CD14-positive monocyte (primary cell): ENCODE data around the gene NRDE2. TPM values are rescaled to one million over a fixed set of nuclear protein-coding genes. Genes with fewer than 3 reads are reported as not detected.

ENCODE experiments used
- DNase-seq, 3 donors: peaks; one replicate each; pipeline ENCODE4 v3.0.0-alpha.2; 2011 to 2022
- H2AFZ ChIP-seq: 2 replicates; pipeline ENCODE4 v1.6.0; 2012; ENCODE audit warnings: mild to moderate bottlenecking, low read depth, low read length, inconsistent platforms; ENCODE audit not compliant: insufficient read depth, poor library complexity, severe bottlenecking
- H3K27ac ChIP-seq, 2 donors: 1 replicate in 1 of 2; 2 replicates in 1 of 2; pipeline ENCODE4 v1.5.1; 2012 to 2013; ENCODE audit warnings: low read length in 2 of 2, control low read depth in 1 of 2, inconsistent platforms in 1 of 2, low read depth in 1 of 2, mild to moderate bottlenecking in 1 of 2
- H3K27me3 ChIP-seq, 2 donors: one replicate each; pipeline versions ENCODE4 v1.6.0 to v1.6.1; 2011 to 2013; ENCODE audit warnings: low read length in 2 of 2; ENCODE audit not compliant: control insufficient read depth in 2 of 2, insufficient read depth in 2 of 2
- H3K36me3 ChIP-seq, 2 donors: replicated peaks in 1 of 2; 1 replicate in 1 of 2; 2 replicates in 1 of 2; pipeline versions ENCODE4 v1.5.1 to v1.6.1; 2012 to 2013; ENCODE audit warnings: low read length in 2 of 2, control low read depth in 1 of 2, inconsistent platforms in 1 of 2, mild to moderate bottlenecking in 1 of 2; ENCODE audit not compliant: insufficient read depth in 2 of 2, control insufficient read depth in 1 of 2
- H3K4me1 ChIP-seq, 2 donors: 1 replicate in 1 of 2; 2 replicates in 1 of 2; pipeline versions ENCODE4 v1.5.1 to v1.6.1; 2012 to 2013; ENCODE audit warnings: low read length in 2 of 2, control low read depth in 1 of 2, inconsistent platforms in 1 of 2, mild to moderate bottlenecking in 1 of 2, moderate library complexity in 1 of 2; ENCODE audit not compliant: insufficient read depth in 2 of 2, control insufficient read depth in 1 of 2
- H3K4me2 ChIP-seq: replicated peaks from 2 replicates; pipeline ENCODE3; 2012; ENCODE audit warnings: low read length, moderate library complexity, mild to moderate bottlenecking; ENCODE audit not compliant: poor library complexity, severe bottlenecking; ENCODE audit errors: extremely low read depth
- H3K4me3 ChIP-seq, 3 experiments: fragments of 200-600 bp in 1 of 3; sonication (generic) in 1 of 3; replicated peaks in 1 of 3; 1 replicate in 2 of 3; 2 replicates in 1 of 3; pipeline ENCODE4 v1.5.1; 2011 to 2013; ENCODE audit warnings: low read length in 3 of 3, mild to moderate bottlenecking in 3 of 3, control low read depth in 2 of 3, low read depth in 2 of 3, inconsistent platforms in 1 of 3, moderate library complexity in 1 of 3
- H3K79me2 ChIP-seq: 2 replicates; pipeline ENCODE4 v1.6.0; 2012; ENCODE audit warnings: mild to moderate bottlenecking, control low read depth, inconsistent platforms, low read length, moderate library complexity; ENCODE audit not compliant: insufficient read depth
- H3K9ac ChIP-seq: 2 replicates; pipeline ENCODE4 v1.6.0; 2017; ENCODE audit warnings: low read length, mild to moderate bottlenecking; ENCODE audit not compliant: insufficient read depth, poor library complexity, severe bottlenecking
- H3K9me3 ChIP-seq, 2 donors: replicated peaks in 1 of 2; 1 replicate in 1 of 2; 2 replicates in 1 of 2; pipeline versions ENCODE4 v1.5.1 to v1.6.1; 2012 to 2013; ENCODE audit warnings: low read length in 2 of 2, control low read depth in 1 of 2; ENCODE audit not compliant: control insufficient read depth in 1 of 2, insufficient read depth in 1 of 2
- H4K20me1 ChIP-seq: 2 replicates; pipeline ENCODE4 v1.6.0; 2012; ENCODE audit warnings: mild to moderate bottlenecking, low read length, control low read depth, moderate library complexity; ENCODE audit not compliant: insufficient read depth
- H3K27ac Mint-ChIP-seq, 7 donors: one replicate each; pipeline ENCODE4 v1.8.0; 2020; ENCODE audit warnings: mild to moderate bottlenecking in 7 of 7, mixed read lengths in 7 of 7, moderate library complexity in 6 of 7, inconsistent platforms in 2 of 7
- H3K27me3 Mint-ChIP-seq, 3 donors: one replicate each; pipeline ENCODE4 v1.8.0; 2021 to 2022; ENCODE audit warnings: low read depth in 3 of 3, mild to moderate bottlenecking in 3 of 3, mixed read lengths in 3 of 3, moderate library complexity in 3 of 3, inconsistent platforms in 1 of 3
- H3K36me3 Mint-ChIP-seq, 2 donors: one replicate each; pipeline ENCODE4 v1.8.0; 2020; ENCODE audit warnings: mixed read lengths in 2 of 2, inconsistent platforms in 1 of 2, mild to moderate bottlenecking in 1 of 2
- H3K4me1 Mint-ChIP-seq: one replicate; pipeline ENCODE4 v1.8.0; 2020; ENCODE audit warnings: mild to moderate bottlenecking, mixed read lengths
- H3K4me3 Mint-ChIP-seq, 2 donors: one replicate each; pipeline ENCODE4 v1.8.0; 2020; ENCODE audit warnings: mild to moderate bottlenecking in 2 of 2, mixed read lengths in 2 of 2, moderate library complexity in 1 of 2
- H3K9me3 Mint-ChIP-seq, 7 donors: one replicate each; pipeline ENCODE4 v1.8.0; 2020 to 2022; ENCODE audit warnings: mixed read lengths in 7 of 7, mild to moderate bottlenecking in 6 of 7, moderate library complexity in 6 of 7, inconsistent platforms in 2 of 7
- CTCF ChIP-seq: fragments of 200-600 bp; IDR thresholded peaks from one replicate; pipeline ENCODE4 v1.8.0; 2022; ENCODE audit warnings: antibody characterized with exemption, mild to moderate bottlenecking
- WGBS: methylation state at CpG from one replicate; pipeline ENCODE4 v1.1.5; 2013; ENCODE audit warnings: missing lambda C conversion rate; ENCODE audit not compliant: insufficient coverage; 5-methylcytosine and 5-hydroxymethylcytosine counted together
- intact Hi-C, 2 donors: fragments of 100-400 bp; cut with micrococcal nuclease; formaldehyde crosslinking; loops; one replicate each; pipeline versions ENCODE4 v1.15.0 to v1.15.1; 2023
- polyA plus RNA-seq, 3 donors: library from polyadenylated mRNA; depleted of rRNA in 1 of 3; unstranded in 2 of 3; stranded (reverse) in 1 of 3; fragments of 300-500 nt in 2 of 3; fragments of >200 nt in 1 of 3; fragmentation: Illumina TruSeq in 2 of 3; gene quantifications; 1 replicate in 2 of 3; 2 replicates in 1 of 3; pipeline ENCODE4 v1.2.3, GENCODE V29; 2012 to 2021

NRDE2 gene
- polyA plus RNA-seq, 3 donors, result 4.7 to 7.4 (median 6.7) TPM

- Histone ChIP-seq H4K20me1 (no peaks in the 10 kb centered on the region), H3K79me2 (peaks cover 12% of the 10 kb centered on the region), H3K4me1 (peaks cover 54 to 58% of the 10 kb centered on the region in 2 donors), H3K9ac (no peak overlapping the region), H3K27me3 (no peaks in the 10 kb centered on the region), H3K4me2 (peak overlapping the region; percentile 52), H3K27ac (peak overlapping the region; percentile 31 to 94), H3K9me3 (no peaks in the 10 kb centered on the region), H3K36me3 (peaks cover 24 to 40% of the 10 kb centered on the region in 2 donors), H2AFZ (no peak overlapping the region), H3K4me3 (peak overlapping the region in 1 of 3 experiments; percentile 37)
- Mint-ChIP-seq H3K27ac (peak overlapping the region; percentile 91 to 96 (median 94)), H3K9me3 (no peaks in the 10 kb centered on the region), H3K4me1 (peaks cover 52% of the 10 kb centered on the region), H3K36me3 (peaks cover 40 to 44% of the 10 kb centered on the region in 2 donors), H3K4me3 (no peak overlapping the region), H3K27me3 (peaks cover 0 to 3% (median 0%) of the 10 kb centered on the region in 3 donors)
- intact Hi-C loops, result loop anchor here in 1 of 2 donors (10.0 kb wide), 1 partner anchor 454 kb away; no protein-coding TSS in a partner anchor
- no CpG with 5 or more reads among the region's 2 CpGs for WGBS
- DNase-seq, result peak; percentile 69 to 80 (median 73)
- no peak for TF ChIP-seq CTCF
These were observed 31.1 kb downstream of the NRDE2 start for GRCh38 chr14:90300611-90301047.

- no peaks in the 10 kb centered on the region for H3K27me3 ChIP-seq
- peaks cover 65 to 70% of the 10 kb centered on the region in 2 donors for H3K4me1 ChIP-seq
- peaks cover 0 to 3% (median 0%) of the 10 kb centered on the region in 3 donors for H3K27me3 Mint-ChIP-seq
- intact Hi-C loops, result no loop called here
- H3K4me2 ChIP-seq, result peak overlapping the region; percentile 52
- H3K27ac Mint-ChIP-seq, result peak overlapping the region; percentile 91 to 96 (median 94)
- peak overlapping the region in 1 of 3 experiments; percentile 37 for H3K4me3 ChIP-seq
- no peak for TF ChIP-seq CTCF
- H3K36me3 Mint-ChIP-seq, result peaks cover 31 to 35% of the 10 kb centered on the region in 2 donors
- no peaks in the 10 kb centered on the region for H4K20me1 ChIP-seq
- WGBS, result 0% methylated on average over 2 of the region's 7 CpGs
- H3K9me3 Mint-ChIP-seq, result no peaks in the 10 kb centered on the region
- H3K79me2 ChIP-seq, result peaks cover 12% of the 10 kb centered on the region
- peaks cover 20 to 28% of the 10 kb centered on the region in 2 donors for H3K36me3 ChIP-seq
- H3K4me3 Mint-ChIP-seq, result no peak overlapping the region
- no peak overlapping the region for H2AFZ ChIP-seq
- H3K9ac ChIP-seq, result no peak overlapping the region
- no peaks in the 10 kb centered on the region for H3K9me3 ChIP-seq
- peaks cover 61% of the 10 kb centered on the region for H3K4me1 Mint-ChIP-seq
- peak overlapping the region; percentile 70 to 94 for H3K27ac ChIP-seq
- peak; percentile 89 to 95 (median 94) for DNase-seq
These were observed 32.3 kb downstream of the NRDE2 start for GRCh38 chr14:90299408-90299807.
